DMS114 treated with DMSO at 0.1 percent for 48 hours (cell line): ENCODE results near the gene NTRK2.

Source experiments
- DNase-seq: peaks from one replicate; lab custom pipeline; 2025; ENCODE audit not compliant: unreplicated experiment; lab: John Stamatoyannopoulos, UW

NTRK2 gene

DNA sequence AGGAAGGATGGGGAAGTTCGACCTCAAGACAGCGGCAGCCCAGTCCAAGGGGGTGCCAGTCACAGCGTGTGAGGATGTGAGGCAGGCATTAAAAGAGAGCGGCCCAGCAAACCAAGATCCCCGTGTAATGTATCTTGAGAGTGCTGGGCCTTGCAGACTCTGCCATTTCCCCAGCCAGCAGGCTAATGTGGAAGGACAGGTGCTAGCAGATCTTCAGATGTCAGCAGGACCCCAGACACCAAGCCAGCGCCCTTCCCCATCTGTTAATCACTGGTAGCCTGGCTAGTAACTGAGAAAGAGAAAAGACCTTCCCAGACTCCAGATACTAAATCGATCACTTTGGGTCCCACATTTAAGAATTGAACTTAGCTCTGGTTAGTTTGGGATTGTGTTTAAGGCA is 62.2 kb downstream of the NTRK2 start:
- DNase-seq, result no peak

- no peak for DNase-seq
These were observed 66.6 kb downstream of the NTRK2 start for GRCh38 chr9:84736081-84736480.

DNA sequence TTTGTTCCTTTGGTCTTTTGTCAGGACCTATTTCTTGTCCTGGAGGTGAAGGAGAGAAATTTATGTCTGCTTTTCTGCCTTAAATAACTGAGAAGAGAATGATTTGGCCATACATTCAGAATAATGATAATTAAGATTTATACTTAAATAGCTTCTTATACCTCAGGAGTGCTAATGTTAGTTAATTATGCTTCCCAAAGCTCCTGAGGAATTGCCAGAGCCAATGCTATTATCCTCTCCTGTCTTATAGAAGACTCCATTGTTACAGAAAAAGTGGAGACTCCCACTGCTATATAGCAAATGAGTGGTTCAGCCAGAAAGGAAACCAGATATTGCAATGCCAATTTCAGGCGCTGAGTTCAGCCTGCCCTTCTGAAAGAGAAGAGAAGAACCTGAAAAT is 67.0 kb downstream of the NTRK2 start:
- no peak for DNase-seq

GRCh38 chr9:84738353-84738752 is 68.8 kb downstream of the NTRK2 start:
- no peak for DNase-seq

- no peak for DNase-seq
These were observed 72.7 kb downstream of the NTRK2 start for GRCh38 chr9:84742261-84742660.

- DNase-seq, result no peak
These were observed 74.7 kb downstream of the NTRK2 start for GRCh38 chr9:84744195-84744594.

DNA sequence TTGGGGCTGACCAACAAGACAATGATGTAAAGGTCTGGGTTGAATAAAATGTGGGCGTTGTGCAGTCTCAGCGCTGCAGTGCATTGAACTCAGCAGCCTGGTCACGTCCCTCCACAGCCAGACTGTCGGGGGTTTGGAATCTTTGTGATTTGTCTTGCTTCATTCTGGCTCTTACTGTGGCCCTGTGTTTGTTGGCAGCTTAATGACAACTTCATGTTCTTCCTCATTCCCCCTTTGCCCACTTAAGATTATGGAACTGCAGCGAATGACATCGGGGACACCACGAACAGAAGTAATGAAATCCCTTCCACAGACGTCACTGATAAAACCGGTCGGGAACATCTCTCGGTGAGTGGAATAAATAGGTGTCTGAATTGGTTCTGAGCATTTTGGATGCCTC is 75.2 kb downstream of the NTRK2 start:
- no peak for DNase-seq

DNA sequence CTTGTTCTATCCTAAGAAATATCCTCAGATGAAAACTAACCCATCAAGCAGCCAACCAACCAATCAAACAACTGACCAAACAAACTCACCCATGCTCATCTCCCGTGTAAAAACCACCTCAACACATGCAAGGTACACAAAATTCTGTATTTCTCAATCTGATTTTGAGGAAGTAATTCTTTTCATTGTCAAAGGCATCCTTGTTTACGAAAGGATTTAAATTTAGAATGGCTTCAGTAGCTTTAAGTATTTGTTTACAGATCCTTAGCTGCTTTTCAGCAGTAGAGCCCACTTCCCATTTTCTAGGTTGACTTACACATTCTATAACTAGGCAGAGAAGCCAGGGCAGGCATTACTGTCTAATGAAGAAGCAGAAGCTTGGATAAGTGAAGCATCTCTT is 78.6 kb downstream of the NTRK2 start:
- no peak for DNase-seq

- DNase-seq, result no peak
These were observed 80.8 kb downstream of the NTRK2 start for GRCh38 chr9:84750152-84750865.

DNA sequence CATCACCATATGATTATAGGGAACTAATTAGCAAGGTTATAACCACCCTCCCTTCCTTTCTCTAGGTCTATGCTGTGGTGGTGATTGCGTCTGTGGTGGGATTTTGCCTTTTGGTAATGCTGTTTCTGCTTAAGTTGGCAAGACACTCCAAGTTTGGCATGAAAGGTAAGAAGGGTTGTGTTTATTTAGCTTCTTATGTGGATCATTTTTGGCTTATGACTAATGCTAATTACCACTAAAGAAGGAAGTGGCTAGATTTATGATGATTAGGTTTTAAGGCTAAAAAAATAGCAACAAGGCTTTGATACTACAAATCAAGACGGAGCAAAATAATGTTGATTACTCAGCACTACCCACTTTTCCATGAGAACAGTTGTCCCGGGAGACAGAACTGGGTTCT is 82.4 kb downstream of the NTRK2 start:
- no peak for DNase-seq

DNA sequence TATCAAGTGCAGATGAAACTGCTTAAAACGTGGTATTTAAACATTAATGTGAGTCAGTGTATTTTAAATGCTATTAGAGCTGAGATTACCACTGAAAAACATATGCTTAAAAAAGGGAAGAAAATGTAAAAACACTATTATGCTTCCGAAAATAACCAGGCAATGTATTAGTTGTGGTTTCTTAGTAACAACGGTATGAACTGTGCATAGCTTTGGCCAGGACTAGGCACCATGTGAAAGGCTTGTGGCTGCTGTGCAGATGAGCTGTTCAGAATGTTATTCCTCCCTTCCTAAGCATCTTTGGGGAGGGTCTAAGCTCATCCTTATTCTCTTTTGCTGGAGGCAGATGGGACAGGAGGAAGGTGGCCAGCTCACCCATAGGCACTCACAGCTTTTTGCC is 84.9 kb downstream of the NTRK2 start:
- DNase-seq, result no peak

DNA sequence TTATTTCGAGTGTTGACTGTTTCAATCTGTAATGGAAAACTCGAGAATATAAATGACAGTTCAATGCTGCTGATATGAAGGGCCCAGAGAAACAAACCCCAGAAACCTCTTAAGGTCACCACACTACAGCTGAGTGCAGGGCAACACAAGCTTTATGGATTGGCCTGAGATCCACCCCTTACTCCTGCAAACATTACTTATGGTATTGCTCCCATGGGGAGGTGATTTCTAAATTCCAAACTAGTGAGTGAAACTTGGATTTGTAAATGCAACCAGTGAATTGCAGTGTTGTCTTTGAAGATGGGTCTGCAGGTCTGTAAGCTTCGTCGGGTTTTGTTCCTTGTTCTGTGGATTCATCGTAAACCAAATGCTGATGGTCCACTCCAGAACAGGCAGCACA is 85.4 kb downstream of the NTRK2 start:
- no peak for DNase-seq

DNA sequence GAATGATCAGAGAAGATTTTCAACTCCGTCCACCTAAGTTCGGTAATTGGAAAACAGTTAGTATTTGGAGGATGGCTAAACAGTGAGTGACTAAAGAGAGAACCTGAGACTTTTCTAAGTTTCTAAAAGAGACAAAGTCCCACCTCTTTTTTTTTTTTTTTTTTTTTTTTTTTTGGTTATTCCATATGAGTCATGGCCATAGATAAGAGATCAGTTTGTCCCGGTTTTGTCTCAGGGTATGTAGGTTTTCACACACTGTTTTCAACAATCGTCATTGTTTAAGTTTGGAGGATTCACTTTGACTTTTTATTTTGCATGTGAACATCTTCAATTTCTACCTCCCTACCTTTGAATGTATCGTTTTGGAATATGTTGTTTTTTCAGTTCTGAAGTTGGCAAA is 85.9 kb downstream of the NTRK2 start:
- no peak for DNase-seq

GRCh38 chr9:84756171-84756570 is 86.6 kb downstream of the NTRK2 start:
- no peak for DNase-seq

DNA sequence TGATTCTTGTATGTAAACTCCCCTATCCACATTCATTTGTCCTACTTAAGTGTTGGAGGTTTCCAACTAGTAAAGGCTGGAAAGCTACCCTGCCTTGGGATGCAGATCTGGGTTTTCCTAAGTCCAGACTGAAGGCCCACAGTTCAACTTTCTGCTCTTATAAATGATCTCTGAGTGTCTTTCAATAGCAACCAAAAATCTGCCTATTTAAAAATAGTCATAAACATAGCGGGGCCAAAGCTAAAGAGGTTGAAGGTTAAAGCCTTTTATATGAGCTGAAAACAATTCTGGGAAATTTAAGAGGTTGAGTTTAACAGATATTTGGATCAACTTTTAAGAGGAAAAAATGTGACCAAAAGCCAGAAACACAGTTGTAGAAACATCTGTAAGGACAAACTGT is 87.2 kb downstream of the NTRK2 start:
- DNase-seq, result no peak

DNA sequence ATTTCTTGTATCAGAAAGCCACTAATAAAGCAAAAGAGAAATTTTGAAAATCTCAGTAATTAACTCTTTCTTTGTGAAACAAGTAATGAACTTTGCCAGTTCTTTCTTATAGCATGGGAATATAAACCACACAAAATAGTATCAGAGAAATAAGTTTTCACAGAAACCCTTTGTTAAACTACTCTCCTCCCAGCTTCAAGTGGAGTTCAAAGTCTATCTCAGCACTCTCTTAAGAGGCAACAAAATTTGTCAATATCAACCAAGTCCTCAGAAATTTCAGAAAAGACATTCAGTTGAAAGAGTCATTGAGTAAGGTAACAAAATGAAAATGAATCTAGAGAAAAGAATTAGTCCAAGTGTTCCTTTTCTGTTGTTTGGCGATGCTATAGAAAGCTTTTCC is 89.3 kb downstream of the NTRK2 start:
- no peak for DNase-seq

DNA sequence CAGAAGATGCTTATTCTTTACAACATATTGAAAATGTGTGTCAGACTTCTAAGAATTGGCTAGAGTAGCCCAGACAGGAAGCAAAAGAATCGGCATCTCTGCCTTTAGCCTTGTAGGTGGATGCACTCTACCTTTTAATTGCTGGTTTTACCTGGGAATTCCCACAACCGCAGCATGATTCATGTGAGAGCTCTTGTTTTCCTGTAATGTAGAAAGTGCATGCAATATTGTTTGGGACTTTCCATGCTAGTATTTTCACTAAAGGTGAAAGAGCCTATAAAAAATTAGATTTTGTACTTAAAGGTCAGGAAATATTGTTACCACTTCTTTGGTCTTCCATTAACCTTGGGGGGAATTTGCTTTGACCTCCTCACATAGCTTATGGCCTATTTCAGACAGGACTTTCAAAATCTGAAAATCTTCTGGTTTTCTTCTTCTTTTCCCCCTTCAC is 89.8 kb downstream of the NTRK2 start:
- no peak for DNase-seq

DNA sequence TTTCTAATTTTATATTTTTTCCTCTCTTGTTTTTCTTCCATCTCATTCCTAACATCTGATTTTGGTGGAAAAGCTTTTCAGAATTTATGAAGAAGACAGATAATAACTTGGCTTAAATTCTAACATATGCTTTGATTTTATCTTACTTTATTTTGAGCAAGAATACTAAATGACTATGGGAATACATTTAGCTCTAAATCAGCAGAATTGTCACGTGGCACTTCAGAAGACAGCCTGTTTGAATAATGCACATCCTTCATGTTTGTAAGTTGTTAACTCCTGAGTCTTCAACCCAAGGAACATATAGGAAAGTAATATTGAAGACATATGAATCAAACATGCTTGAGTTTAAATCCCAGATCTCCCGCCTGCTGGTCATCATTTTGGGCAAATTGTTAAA is 90.3 kb downstream of the NTRK2 start:
- DNase-seq, result no peak

DNA sequence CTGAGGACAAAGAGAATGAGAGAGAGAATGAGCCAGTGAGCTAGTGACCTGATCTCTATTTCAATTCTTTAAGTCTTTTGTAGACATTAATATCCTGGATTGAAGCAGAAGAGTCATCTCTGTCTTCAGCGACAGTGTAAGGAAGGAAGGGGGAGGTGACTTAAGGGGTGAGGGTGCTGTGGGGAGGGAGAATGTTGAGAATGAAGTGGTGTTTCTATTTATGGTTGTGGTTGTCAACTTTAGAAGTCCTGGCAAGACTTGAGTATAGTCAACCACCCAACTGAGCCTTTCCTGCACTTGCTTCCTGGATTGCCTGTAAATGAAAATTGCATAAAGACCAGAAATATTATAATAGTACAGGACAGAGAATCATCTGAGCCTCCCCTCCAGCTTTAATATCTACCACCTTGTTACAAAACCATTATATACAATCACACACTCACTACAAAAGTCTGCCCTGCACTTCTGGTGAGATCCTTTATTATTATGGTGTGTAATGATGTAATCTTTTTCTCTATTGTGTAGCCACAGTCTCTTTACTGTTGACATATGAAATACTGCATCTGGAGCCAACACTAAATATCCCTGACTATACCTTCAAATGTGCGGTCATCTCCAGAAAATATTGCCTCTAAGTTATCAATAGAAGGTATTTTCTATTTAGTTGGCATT is 91.7 kb downstream of the NTRK2 start:
- DNase-seq, result no peak

GRCh38 chr9:84772511-84772910 is 103.0 kb downstream of the NTRK2 start:
- DNase-seq, result no peak

DNA sequence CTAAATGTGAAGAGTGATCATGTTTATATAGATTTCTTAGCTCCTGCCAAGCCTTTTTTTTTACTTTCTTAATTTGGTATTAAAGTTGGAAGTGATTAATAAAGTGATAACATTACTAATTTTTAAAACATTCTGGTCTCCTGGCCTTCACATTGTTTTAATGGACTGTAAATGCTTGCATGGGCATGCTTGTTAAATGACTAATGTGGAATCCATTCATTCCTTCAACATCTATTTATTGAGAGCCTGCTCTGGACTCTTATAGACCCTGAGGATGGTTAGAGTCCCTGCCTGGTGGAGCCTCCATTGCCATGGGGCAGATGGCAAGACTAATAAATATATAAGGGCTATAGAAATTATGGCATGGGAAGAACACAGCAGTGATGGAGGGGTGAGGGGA is 103.5 kb downstream of the NTRK2 start:
- DNase-seq, result no peak

GRCh38 chr9:84775056-84775643 is 105.6 kb downstream of the NTRK2 start:
- no peak for DNase-seq

GRCh38 chr9:84778570-84778969 is 109.0 kb downstream of the NTRK2 start:
- DNase-seq, result no peak
